Neural progenitor cell (in vitro differentiated cells): ENCODE measurements around the gene SCN3A. TPM values are rescaled to one million over a fixed set of nuclear protein-coding genes. Genes with fewer than 3 reads are reported as not detected.

Experiments
- DNase-seq: peaks from one replicate; pipeline ENCODE4 v3.0.0-alpha.2; 2016; ENCODE audit warnings: low spot score
- H2AFZ ChIP-seq: fragments of 200-600 bp; sonication (generic); replicated peaks from 2 replicates; pipeline ENCODE4 v1.6.1; 2016; ENCODE audit warnings: antibody characterized with exemption
- H3F3A ChIP-seq: fragments of 200-600 bp; sonication (generic); 2 replicates; pipeline ENCODE4 v1.6.1; 2016; ENCODE audit warnings: antibody characterized with exemption, low read depth
- H3K27ac ChIP-seq: fragments of 200-600 bp; sonication (generic); 2 replicates; pipeline ENCODE4 v1.5.1; 2016; ENCODE audit warnings: mild to moderate bottlenecking
- H3K27me3 ChIP-seq: fragments of 200-600 bp; sonication (generic); 2 replicates; pipeline ENCODE4 v1.6.1; 2016; ENCODE audit warnings: mild to moderate bottlenecking, moderate library complexity
- H3K36me3 ChIP-seq: fragments of 200-600 bp; sonication (generic); 2 replicates; pipeline ENCODE4 v1.5.1; 2016
- H3K4me1 ChIP-seq: fragments of 200-600 bp; sonication (generic); 2 replicates; pipeline ENCODE4 v1.6.1; 2016; ENCODE audit warnings: mixed run types
- H3K4me2 ChIP-seq: fragments of 200-600 bp; sonication (generic); 2 replicates; pipeline ENCODE4 v1.6.1; 2016
- H3K4me3 ChIP-seq: fragments of 200-600 bp; sonication (generic); 2 replicates; pipeline ENCODE4 v1.5.1; 2016
- H3K79me2 ChIP-seq: fragments of 200-600 bp; sonication (generic); 2 replicates; pipeline ENCODE4 v1.6.1; 2016; ENCODE audit warnings: low read depth
- H3K9ac ChIP-seq: fragments of 200-600 bp; sonication (generic); 2 replicates; pipeline ENCODE4 v1.6.1; 2016
- H3K9me3 ChIP-seq: fragments of 200-600 bp; sonication (generic); 2 replicates; pipeline ENCODE4 v1.5.1; 2016; ENCODE audit warnings: low read depth
- H4K20me1 ChIP-seq: fragments of 200-600 bp; sonication (generic); 2 replicates; pipeline ENCODE4 v1.6.1; 2016; ENCODE audit warnings: low read depth
- H3K27ac Mint-ChIP-seq: 3 replicates; pipeline ENCODE4 v1.8.0; 2021; ENCODE audit warnings: mixed read lengths
- H3K27me3 Mint-ChIP-seq: 2 replicates; pipeline ENCODE4 v1.8.0; 2022; ENCODE audit warnings: low read depth, mild to moderate bottlenecking, inconsistent platforms, moderate library complexity, mixed read lengths; ENCODE audit not compliant: insufficient read depth
- H3K36me3 Mint-ChIP-seq: 3 replicates; pipeline ENCODE4 v1.8.0; 2021; ENCODE audit warnings: mixed read lengths
- H3K4me1 Mint-ChIP-seq: 3 replicates; pipeline ENCODE4 v1.8.0; 2021; ENCODE audit warnings: mixed read lengths
- H3K4me3 Mint-ChIP-seq: 3 replicates; pipeline ENCODE4 v1.8.0; 2021; ENCODE audit warnings: mild to moderate bottlenecking, moderate library complexity, mixed read lengths
- H3K9me3 Mint-ChIP-seq: 3 replicates; pipeline ENCODE4 v1.8.0; 2020; ENCODE audit warnings: mixed read lengths
- EZH2 ChIP-seq: fragments of 200-600 bp; sonication (generic); IDR thresholded peaks from 2 replicates; pipeline ENCODE4 v1.6.1; 2017; ENCODE audit warnings: antibody characterized with exemption, mild to moderate bottlenecking, moderate library complexity
- EZH2phosphoT487 ChIP-seq: fragments of 200-600 bp; sonication (generic); IDR thresholded peaks from 2 replicates; pipeline ENCODE4 v1.6.1; 2017; ENCODE audit warnings: antibody characterized with exemption
- total RNA-seq: library from RNA; depleted of rRNA; stranded (reverse); fragments of >200 nt; gene quantifications from 2 replicates; pipeline ENCODE4 v1.2.3, GENCODE V29; 2015; ENCODE audit warnings: low replicate concordance
- TF ChIP-seq, protein P1 (sequence below): fragments of 200-600 bp; sonication (generic); IDR thresholded peaks from 2 replicates; pipeline ENCODE4 v1.5.1; 2017; ENCODE audit warnings: antibody characterized with exemption, mild to moderate bottlenecking

SCN3A gene
- total RNA-seq, 1 donor from 2014 or later = not detected

DNA sequence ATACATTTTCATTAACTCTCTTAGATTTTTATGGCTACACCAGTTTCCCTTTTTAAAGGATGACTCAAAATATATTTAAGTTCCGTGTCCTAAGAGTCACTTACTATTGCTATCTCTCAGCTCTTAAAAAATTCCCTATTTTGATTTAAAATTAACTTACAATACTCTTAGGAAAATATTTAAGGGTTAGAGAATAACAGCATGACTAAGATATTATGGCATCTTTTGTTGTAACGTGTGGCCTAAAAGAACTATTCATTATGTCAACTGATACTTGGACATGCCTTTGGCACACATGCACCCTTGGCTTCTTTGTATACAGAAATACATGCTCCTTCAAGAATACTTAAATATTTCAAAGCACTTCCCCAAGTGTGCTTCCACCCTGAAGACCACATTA is 42.3 kb downstream of the SCN3A start:
- Histone ChIP-seq H3K27ac (no peak overlapping the region), H3K9me3 (no peaks in the 10 kb centered on the region), H3K4me2 (no peak overlapping the region), H3K4me1 (no peaks in the 10 kb centered on the region), H4K20me1 (no peaks in the 10 kb centered on the region), H2AFZ (no peak overlapping the region), H3K36me3 (no peaks in the 10 kb centered on the region), H3K27me3 (no peaks in the 10 kb centered on the region), H3F3A (no peaks in the 10 kb centered on the region), H3K79me2 (no peaks in the 10 kb centered on the region), H3K9ac (no peak overlapping the region), H3K4me3 (no peak overlapping the region)
- peaks cover 2% of the 10 kb centered on the region for H3K36me3 Mint-ChIP-seq
- H3K9me3 Mint-ChIP-seq = peaks cover 4% of the 10 kb centered on the region
- TF ChIP-seq EZH2 (no peak), EZH2phosphoT487 (no peak)
- TF ChIP-seq, protein P1, sequence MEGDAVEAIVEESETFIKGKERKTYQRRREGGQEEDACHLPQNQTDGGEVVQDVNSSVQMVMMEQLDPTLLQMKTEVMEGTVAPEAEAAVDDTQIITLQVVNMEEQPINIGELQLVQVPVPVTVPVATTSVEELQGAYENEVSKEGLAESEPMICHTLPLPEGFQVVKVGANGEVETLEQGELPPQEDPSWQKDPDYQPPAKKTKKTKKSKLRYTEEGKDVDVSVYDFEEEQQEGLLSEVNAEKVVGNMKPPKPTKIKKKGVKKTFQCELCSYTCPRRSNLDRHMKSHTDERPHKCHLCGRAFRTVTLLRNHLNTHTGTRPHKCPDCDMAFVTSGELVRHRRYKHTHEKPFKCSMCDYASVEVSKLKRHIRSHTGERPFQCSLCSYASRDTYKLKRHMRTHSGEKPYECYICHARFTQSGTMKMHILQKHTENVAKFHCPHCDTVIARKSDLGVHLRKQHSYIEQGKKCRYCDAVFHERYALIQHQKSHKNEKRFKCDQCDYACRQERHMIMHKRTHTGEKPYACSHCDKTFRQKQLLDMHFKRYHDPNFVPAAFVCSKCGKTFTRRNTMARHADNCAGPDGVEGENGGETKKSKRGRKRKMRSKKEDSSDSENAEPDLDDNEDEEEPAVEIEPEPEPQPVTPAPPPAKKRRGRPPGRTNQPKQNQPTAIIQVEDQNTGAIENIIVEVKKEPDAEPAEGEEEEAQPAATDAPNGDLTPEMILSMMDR = no peak
- H3K4me1 Mint-ChIP-seq = no peaks in the 10 kb centered on the region
- no peak for DNase-seq
- no peak overlapping the region for H3K4me3 Mint-ChIP-seq
- H3K27me3 Mint-ChIP-seq = no peaks in the 10 kb centered on the region
- H3K27ac Mint-ChIP-seq = no peak overlapping the region

DNA sequence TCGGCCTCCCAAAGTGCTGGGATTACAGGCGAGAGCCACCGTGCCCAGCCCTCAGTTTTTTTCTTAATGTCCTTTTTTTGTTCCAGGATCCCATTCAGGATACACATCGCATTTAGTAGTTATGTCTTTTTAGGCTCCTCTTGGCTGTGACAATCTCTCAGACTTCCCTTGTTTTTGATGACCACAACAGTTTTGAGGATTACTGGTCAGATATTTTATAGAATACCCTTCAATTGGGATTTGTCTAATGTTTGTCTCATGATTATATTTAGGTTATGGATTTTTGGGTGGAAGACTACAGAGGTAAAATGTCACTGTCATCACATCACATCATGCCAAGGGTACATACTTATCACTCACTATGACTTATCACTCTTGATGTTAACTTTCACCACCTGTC is 46.7 kb downstream of the SCN3A start:
- no peaks in the 10 kb centered on the region for H3K79me2 ChIP-seq
- no peaks in the 10 kb centered on the region for H3F3A ChIP-seq
- no peaks in the 10 kb centered on the region for H4K20me1 ChIP-seq
- peaks cover 4% of the 10 kb centered on the region for H3K9me3 Mint-ChIP-seq
- TF ChIP-seq EZH2 = no peak
- TF ChIP-seq, protein P1 = no peak
- no peak overlapping the region for H3K27ac Mint-ChIP-seq
- H3K4me1 Mint-ChIP-seq = no peaks in the 10 kb centered on the region
- no peaks in the 10 kb centered on the region for H3K36me3 ChIP-seq
- DNase-seq = no peak
- no peak overlapping the region for H3K4me2 ChIP-seq
- peaks cover 2% of the 10 kb centered on the region for H3K36me3 Mint-ChIP-seq
- no peak overlapping the region for H3K9ac ChIP-seq
- H3K9me3 ChIP-seq = no peaks in the 10 kb centered on the region
- no peaks in the 10 kb centered on the region for H3K27me3 ChIP-seq
- no peak overlapping the region for H2AFZ ChIP-seq
- no peak overlapping the region for H3K27ac ChIP-seq
- H3K4me1 ChIP-seq = no peaks in the 10 kb centered on the region
- H3K27me3 Mint-ChIP-seq = no peaks in the 10 kb centered on the region
- no peak overlapping the region for H3K4me3 ChIP-seq
- no peak overlapping the region for H3K4me3 Mint-ChIP-seq

DNA sequence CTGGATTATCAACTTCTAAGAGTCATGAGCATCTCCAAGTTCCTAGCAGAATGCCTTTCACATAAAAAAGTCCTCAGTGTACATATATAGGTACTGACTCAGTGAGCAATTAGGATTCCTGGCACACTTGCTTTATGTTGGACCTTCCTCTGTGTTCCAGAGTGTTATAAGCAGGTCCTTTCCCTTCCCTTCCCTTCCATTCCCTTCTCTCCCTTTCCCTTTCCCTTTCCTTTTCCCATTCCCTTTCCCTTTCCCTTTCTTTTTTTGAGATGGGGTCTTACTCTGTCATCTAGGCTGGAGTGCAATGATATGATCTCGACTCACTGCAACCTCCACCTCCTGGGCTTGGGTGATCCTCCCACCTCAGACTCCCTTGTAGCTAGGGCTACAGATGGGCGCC is 48.7 kb downstream of the SCN3A start:
- peaks cover 2% of the 10 kb centered on the region for H3K36me3 Mint-ChIP-seq
- H3K4me2 ChIP-seq = no peak overlapping the region
- no peak overlapping the region for H3K4me3 ChIP-seq
- H3K9ac ChIP-seq = no peak overlapping the region
- no peak overlapping the region for H3K4me3 Mint-ChIP-seq
- H3K27me3 Mint-ChIP-seq = no peaks in the 10 kb centered on the region
- no peaks in the 10 kb centered on the region for H3K4me1 ChIP-seq
- H4K20me1 ChIP-seq = no peaks in the 10 kb centered on the region
- H3K4me1 Mint-ChIP-seq = no peaks in the 10 kb centered on the region
- TF ChIP-seq EZH2 = no peak
- TF ChIP-seq EZH2phosphoT487 = no peak
- TF ChIP-seq, protein P1 = no peak
- no peak overlapping the region for H2AFZ ChIP-seq
- no peaks in the 10 kb centered on the region for H3F3A ChIP-seq
- H3K27ac ChIP-seq = no peak overlapping the region
- no peaks in the 10 kb centered on the region for H3K27me3 ChIP-seq
- no peaks in the 10 kb centered on the region for H3K36me3 ChIP-seq
- H3K27ac Mint-ChIP-seq = no peak overlapping the region
- H3K79me2 ChIP-seq = no peaks in the 10 kb centered on the region
- H3K9me3 Mint-ChIP-seq = peaks cover 4% of the 10 kb centered on the region
- no peaks in the 10 kb centered on the region for H3K9me3 ChIP-seq
- DNase-seq = no peak

DNA sequence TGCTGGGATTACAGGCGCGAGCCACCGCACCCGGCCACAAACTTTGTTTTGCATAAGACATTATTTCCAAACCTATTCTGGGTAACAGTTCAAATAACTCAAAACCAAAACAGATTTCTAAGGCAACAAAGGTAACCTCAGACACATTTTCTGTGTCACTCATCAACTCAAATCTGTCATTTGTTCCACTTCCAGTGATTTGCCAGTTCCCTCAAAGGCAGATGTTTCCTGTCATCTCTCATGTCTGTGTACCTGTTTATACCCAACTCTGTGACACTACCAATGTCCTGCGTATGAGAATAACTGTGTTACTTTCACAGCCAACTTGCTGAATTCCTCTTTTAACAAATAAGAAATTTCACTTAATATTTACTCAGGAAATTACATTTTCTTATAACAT is 54.4 kb downstream of the SCN3A start:
- Mint-ChIP-seq H3K4me1 (no peaks in the 10 kb centered on the region), H3K36me3 (no peaks in the 10 kb centered on the region), H3K27me3 (no peaks in the 10 kb centered on the region), H3K9me3 (no peaks in the 10 kb centered on the region), H3K4me3 (no peak overlapping the region), H3K27ac (no peak overlapping the region)
- Histone ChIP-seq H3K79me2 (no peaks in the 10 kb centered on the region), H4K20me1 (no peaks in the 10 kb centered on the region), H3K4me2 (no peak overlapping the region), H3K27ac (no peak overlapping the region), H3K4me1 (no peaks in the 10 kb centered on the region), H3K27me3 (no peaks in the 10 kb centered on the region), H2AFZ (no peak overlapping the region), H3K9ac (no peak overlapping the region), H3K4me3 (no peak overlapping the region), H3K9me3 (no peaks in the 10 kb centered on the region), H3K36me3 (no peaks in the 10 kb centered on the region), H3F3A (no peaks in the 10 kb centered on the region)
- DNase-seq = no peak
- TF ChIP-seq EZH2phosphoT487 (no peak), EZH2 (no peak)
- TF ChIP-seq, protein P1 = no peak
